ENCODE measurements around the gene NUPR2.

DNA sequence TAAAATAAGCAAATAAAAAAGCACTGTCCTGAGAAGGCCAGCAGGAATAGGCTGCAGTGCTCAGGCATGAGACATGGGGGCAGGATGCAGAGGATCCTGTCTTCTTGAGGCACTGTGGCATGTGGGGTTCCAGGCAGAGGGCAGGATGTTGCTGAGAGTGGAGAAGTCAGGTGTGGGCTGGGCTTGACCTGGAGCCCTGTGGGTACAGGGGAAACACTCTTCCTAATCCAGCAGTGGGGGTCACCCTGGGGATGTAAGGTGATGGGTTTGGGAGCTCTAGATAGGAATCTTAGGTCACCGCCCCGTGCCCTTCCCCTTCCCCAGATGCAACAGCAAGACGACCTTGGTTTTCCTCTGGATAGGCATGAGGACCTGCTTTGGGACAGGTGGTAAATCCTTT is 38.5 kb downstream of the NUPR2 start:
- TF ChIP-seq RORB (CRISPR knock-in tag; IDR thresholded peaks at IDR 0.05) (no peak), ESRRA (CRISPR knock-in tag; IDR thresholded peaks at IDR 0.05; ENCODE audit: borderline replicate concordance) (no peak), ZBTB21 (CRISPR knock-in tag; IDR thresholded peaks at IDR 0.05; ENCODE audit: borderline replicate concordance) (no peak), E2F4 (CRISPR knock-in tag; IDR thresholded peaks at IDR 0.05; ENCODE audit: borderline replicate concordance, low read depth) (no peak), SP1 (CRISPR knock-in tag; conservative IDR thresholded peaks at IDR 0.05) (no peak), FOXJ3 (CRISPR knock-in tag; IDR thresholded peaks at IDR 0.05; ENCODE audit: borderline replicate concordance) (no peak)
- TF ChIP-seq, protein P1, sequence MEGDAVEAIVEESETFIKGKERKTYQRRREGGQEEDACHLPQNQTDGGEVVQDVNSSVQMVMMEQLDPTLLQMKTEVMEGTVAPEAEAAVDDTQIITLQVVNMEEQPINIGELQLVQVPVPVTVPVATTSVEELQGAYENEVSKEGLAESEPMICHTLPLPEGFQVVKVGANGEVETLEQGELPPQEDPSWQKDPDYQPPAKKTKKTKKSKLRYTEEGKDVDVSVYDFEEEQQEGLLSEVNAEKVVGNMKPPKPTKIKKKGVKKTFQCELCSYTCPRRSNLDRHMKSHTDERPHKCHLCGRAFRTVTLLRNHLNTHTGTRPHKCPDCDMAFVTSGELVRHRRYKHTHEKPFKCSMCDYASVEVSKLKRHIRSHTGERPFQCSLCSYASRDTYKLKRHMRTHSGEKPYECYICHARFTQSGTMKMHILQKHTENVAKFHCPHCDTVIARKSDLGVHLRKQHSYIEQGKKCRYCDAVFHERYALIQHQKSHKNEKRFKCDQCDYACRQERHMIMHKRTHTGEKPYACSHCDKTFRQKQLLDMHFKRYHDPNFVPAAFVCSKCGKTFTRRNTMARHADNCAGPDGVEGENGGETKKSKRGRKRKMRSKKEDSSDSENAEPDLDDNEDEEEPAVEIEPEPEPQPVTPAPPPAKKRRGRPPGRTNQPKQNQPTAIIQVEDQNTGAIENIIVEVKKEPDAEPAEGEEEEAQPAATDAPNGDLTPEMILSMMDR (IDR thresholded peaks at IDR 0.05), result no peak
